ENCODE measurements around the gene AP3D1. TPM values are rescaled to one million over a fixed set of nuclear protein-coding genes. Genes with fewer than 3 reads are reported as not detected.
"Not testable (repeated sequence)": the region's sequence is repeated elsewhere in the genome, so short reads cannot be mapped to it uniquely, and the experiment has no call there.

The AP3D1 gene
- total RNA-seq, 1 donor from 2014 or later, result 63.4 TPM

GRCh38 chr19:2129892-2130770 lies 21.2 kb downstream of the AP3D1 start:
- DNase-seq (ENCODE audit: low spot score) (no peak), ATAC-seq (no peak)

- ATAC-seq (no peak), DNase-seq (ENCODE audit: low spot score) (no peak)
Measured at GRCh38 chr19:2129486-2129885, 21.9 kb downstream of the AP3D1 start.

- ATAC-seq (no peak), DNase-seq (ENCODE audit: low spot score) (no peak)
Measured at GRCh38 chr19:2129022-2129421, 22.3 kb downstream of the AP3D1 start.

- DNase-seq (ENCODE audit: low spot score); ATAC-seq: not testable (repeated sequence)
Measured at GRCh38 chr19:2128252-2128651, 23.1 kb downstream of the AP3D1 start.

- no peak for ATAC-seq
Measured at GRCh38 chr19:2127758-2128157, 23.6 kb downstream of the AP3D1 start.

GRCh38 chr19:2126879-2127518 lies 24.4 kb downstream of the AP3D1 start:
- DNase-seq (ENCODE audit: low spot score) (no peak), ATAC-seq (no peak)

More at GRCh38 chr19:2127758-2128157, 23.6 kb downstream of the AP3D1 start:
- no peak for DNase-seq (ENCODE audit: low spot score)

- DNase-seq (ENCODE audit: low spot score) (no peak), ATAC-seq (peak; percentile 39)
Measured at GRCh38 chr19:2123682-2124387, 27.5 kb downstream of the AP3D1 start.

GRCh38 chr19:2122982-2123381 lies 28.4 kb downstream of the AP3D1 start:
- ATAC-seq (no peak), DNase-seq (ENCODE audit: low spot score) (no peak)

- ATAC-seq (no peak), DNase-seq (ENCODE audit: low spot score) (no peak)
Measured at GRCh38 chr19:2122251-2122650, 29.1 kb downstream of the AP3D1 start.

- DNase-seq (ENCODE audit: low spot score), result no peak
- peak; percentile 15 for ATAC-seq
Measured at GRCh38 chr19:2121416-2122051, 29.8 kb downstream of the AP3D1 start.

- no peak for ATAC-seq
- DNase-seq (ENCODE audit: low spot score), result no peak
Measured at GRCh38 chr19:2120821-2121220, 30.5 kb downstream of the AP3D1 start.

- DNase-seq (ENCODE audit: low spot score), result no peak
- ATAC-seq, result no peak
Measured at GRCh38 chr19:2119921-2120785, 31.2 kb downstream of the AP3D1 start.

GRCh38 chr19:2118438-2118837 lies 32.9 kb downstream of the AP3D1 start:
- no peak for DNase-seq (ENCODE audit: low spot score)
- no peak for ATAC-seq

- no peak for DNase-seq (ENCODE audit: low spot score)
- ATAC-seq, result no peak
Measured at GRCh38 chr19:2117215-2117960, 34.0 kb downstream of the AP3D1 start.

- no peak for DNase-seq (ENCODE audit: low spot score)
- ATAC-seq, result no peak
Measured at GRCh38 chr19:2116507-2116906, 34.9 kb downstream of the AP3D1 start.

- ATAC-seq (no peak), DNase-seq (ENCODE audit: low spot score) (no peak)
Measured at GRCh38 chr19:2115911-2116426, 35.4 kb downstream of the AP3D1 start.

GRCh38 chr19:2115324-2115723 lies 36.0 kb downstream of the AP3D1 start:
- ATAC-seq (no peak), DNase-seq (ENCODE audit: low spot score) (no peak)

- no peak for ATAC-seq
- DNase-seq (ENCODE audit: low spot score), result no peak
Measured at GRCh38 chr19:2114821-2115220, 36.5 kb downstream of the AP3D1 start.

GRCh38 chr19:2114218-2114617 lies 37.1 kb downstream of the AP3D1 start:
- DNase-seq (ENCODE audit: low spot score) (no peak), ATAC-seq (no peak)

Data from left lobe of liver (tissue), 2 donors.